NCI-H748 (cell line): ENCODE measurements around the gene TUBGCP6.
"Not testable (repeated sequence)": the region's sequence is repeated elsewhere in the genome, so short reads cannot be mapped to it uniquely, and the experiment has no call there.

Experiments
- DNase-seq: peaks from one replicate; lab custom pipeline; 2025; ENCODE audit not compliant: unreplicated experiment; lab: John Stamatoyannopoulos, UW

The TUBGCP6 gene

GRCh38 chr22:50171965-50172421, 72.8 kb downstream of the TUBGCP6 start:
- DNase-seq = no peak

GRCh38 chr22:50171319-50171964, 73.4 kb downstream of the TUBGCP6 start:
- DNase-seq = peak; percentile 36

- peak; percentile 64 for DNase-seq
These were observed 74.1 kb downstream of the TUBGCP6 start, which contains the start of gene PANX2 for GRCh38 chr22:50170453-50171318. Gene PANX2, plus strand, starts transcription at chr22:50170731. Its CDS starts 0 bp downstream, at chr22:50170731.

- DNase-seq = peak; percentile 80
These were observed 75.0 kb downstream of the TUBGCP6 start for GRCh38 chr22:50169774-50170341.

- peak; percentile 34 for DNase-seq
These were observed 75.6 kb downstream of the TUBGCP6 start for GRCh38 chr22:50169181-50169759.

- not testable (repeated sequence) for DNase-seq
These were observed 76.2 kb downstream of the TUBGCP6 start for GRCh38 chr22:50168490-50169180.

- DNase-seq = no peak
These were observed 76.9 kb downstream of the TUBGCP6 start for GRCh38 chr22:50167689-50168489.
